Calu3 (cell line): ENCODE results near the gene SWI5. TPM values are rescaled to one million over a fixed set of nuclear protein-coding genes. Genes with fewer than 3 reads are reported as not detected.

Experiments used
- BruUV-seq: library from RNA; stranded (reverse); fragments of 400-500 nt; replicated peaks from 2 replicates; lab custom pipeline; 2021; lab: Mats Ljungman, UMichigan
- CTCF ChIA-PET: fragments of 300-600 bp; sonication (Branson Sonifier 250); formaldehyde crosslinking; loops from one replicate; lab custom pipeline; 2022; ENCODE audit warnings: antibody characterized with exemption; lab: Charles Lee
- DNase-seq: peaks from one replicate; pipeline ENCODE4 v3.0.0; 2022
- H3K27ac Mint-ChIP-seq: one replicate; pipeline ENCODE4 v1.8.0; 2022; ENCODE audit warnings: mixed read lengths; ENCODE audit not compliant: unreplicated experiment
- H3K27me3 Mint-ChIP-seq: one replicate; pipeline ENCODE4 v1.8.0; 2022; ENCODE audit warnings: mixed read lengths; ENCODE audit not compliant: unreplicated experiment
- H3K36me3 Mint-ChIP-seq: one replicate; pipeline ENCODE4 v1.8.0; 2022; ENCODE audit warnings: mild to moderate bottlenecking, moderate library complexity, mixed read lengths; ENCODE audit not compliant: insufficient read depth, unreplicated experiment
- H3K4me1 Mint-ChIP-seq: one replicate; pipeline ENCODE4 v1.8.0; 2022; ENCODE audit warnings: mild to moderate bottlenecking, low read depth, mixed read lengths; ENCODE audit not compliant: unreplicated experiment
- H3K4me3 Mint-ChIP-seq: one replicate; pipeline ENCODE4 v1.8.0; 2022; ENCODE audit warnings: mild to moderate bottlenecking, low read depth, moderate library complexity, mixed read lengths; ENCODE audit not compliant: unreplicated experiment
- H3K9me3 Mint-ChIP-seq: one replicate; pipeline ENCODE4 v1.8.0; 2022; ENCODE audit warnings: low read depth, mixed read lengths; ENCODE audit not compliant: unreplicated experiment
- CTCF ChIP-seq: fragments of 200-600 bp; IDR thresholded peaks from one replicate; pipeline ENCODE4 v1.8.0; 2022; ENCODE audit warnings: antibody characterized with exemption; ENCODE audit not compliant: unreplicated experiment
- intact Hi-C: fragments of 100-400 bp; cut with micrococcal nuclease; formaldehyde crosslinking; loops from one replicate; pipeline ENCODE4 v1.10.0; 2022; ENCODE audit not compliant: unreplicated experiment
- total RNA-seq: library from RNA; stranded (reverse); gene quantifications from 2 replicates; pipeline ENCODE4 v1.2.3, GENCODE V29; 2022

The SWI5 gene
- total RNA-seq, 1 experiment from 2014 or later = 9.6 TPM

GRCh38 chr9:128324401-128324800, 48.3 kb downstream of the SWI5 start:
- Mint-ChIP-seq H3K27me3 (no peaks in the 10 kb centered on the region), H3K4me1 (no peaks in the 10 kb centered on the region), H3K27ac (no peak overlapping the region), H3K36me3 (peaks cover 21% of the 10 kb centered on the region), H3K4me3 (no peak overlapping the region), H3K9me3 (no peaks in the 10 kb centered on the region)
- intact Hi-C loops = no loop called here
- CTCF ChIA-PET = no interaction called here
- TF ChIP-seq CTCF = no peak
- no TSS peak for BruUV-seq
- DNase-seq = no peak

- no peaks in the 10 kb centered on the region for H3K4me1 Mint-ChIP-seq
- DNase-seq = no peak
- H3K4me3 Mint-ChIP-seq = no peak overlapping the region
- H3K9me3 Mint-ChIP-seq = no peaks in the 10 kb centered on the region
- intact Hi-C loops = no loop called here
- no peak overlapping the region for H3K27ac Mint-ChIP-seq
- H3K36me3 Mint-ChIP-seq = peaks cover 21% of the 10 kb centered on the region
- no peak for TF ChIP-seq CTCF
- H3K27me3 Mint-ChIP-seq = no peaks in the 10 kb centered on the region
- CTCF ChIA-PET = no interaction called here
- BruUV-seq = no TSS peak
These were observed 49.6 kb downstream of the SWI5 start for GRCh38 chr9:128325629-128326028.

- Mint-ChIP-seq H3K9me3 (no peaks in the 10 kb centered on the region), H3K27me3 (no peaks in the 10 kb centered on the region), H3K4me3 (no peak overlapping the region), H3K4me1 (no peaks in the 10 kb centered on the region), H3K27ac (no peak overlapping the region), H3K36me3 (peaks cover 4% of the 10 kb centered on the region)
- CTCF ChIA-PET = no interaction called here
- no peak for DNase-seq
- no TSS peak for BruUV-seq
- no peak for TF ChIP-seq CTCF
- intact Hi-C loops = no loop called here
These were observed 57.4 kb downstream of the SWI5 start for GRCh38 chr9:128333451-128333869.

- DNase-seq = no peak
- Mint-ChIP-seq H3K36me3 (peaks cover 8% of the 10 kb centered on the region), H3K27ac (no peak overlapping the region), H3K4me3 (no peak overlapping the region), H3K9me3 (no peaks in the 10 kb centered on the region), H3K4me1 (no peaks in the 10 kb centered on the region), H3K27me3 (no peaks in the 10 kb centered on the region)
- TF ChIP-seq CTCF = no peak
- CTCF ChIA-PET = no interaction called here
- intact Hi-C loops = no loop called here
- no TSS peak for BruUV-seq
These were observed 59.1 kb downstream of the SWI5 start for GRCh38 chr9:128335161-128335560.

- no peak for DNase-seq
- CTCF ChIA-PET = no interaction called here
- H3K9me3 Mint-ChIP-seq = no peaks in the 10 kb centered on the region
- no peak for TF ChIP-seq CTCF
- no peak overlapping the region for H3K4me3 Mint-ChIP-seq
- H3K27me3 Mint-ChIP-seq = no peaks in the 10 kb centered on the region
- no TSS peak for BruUV-seq
- no peaks in the 10 kb centered on the region for H3K4me1 Mint-ChIP-seq
- intact Hi-C loops = no loop called here
- no peak overlapping the region for H3K27ac Mint-ChIP-seq
- H3K36me3 Mint-ChIP-seq = peaks cover 13% of the 10 kb centered on the region
These were observed 59.8 kb downstream of the SWI5 start for GRCh38 chr9:128335914-128336313.
